K562 (cell line): Measurements from ENCODE around the gene SLC25A42. TPM values are rescaled to one million over a fixed set of nuclear protein-coding genes. Genes with fewer than 3 reads are reported as not detected.
A peak's percentile ranks its signal among the peaks of the same experiment; 100 is the strongest.

Source experiments
- ATAC-seq: fragments of 200-7000 bp; cut with Tn5 transposase; 3 replicates; pipeline ENCODE4 v1.9.1; 2020; ENCODE audit warnings: moderate library complexity
- BruUV-seq: library from RNA; stranded (reverse); fragments of 400-500 nt; replicated peaks from 2 replicates; lab custom pipeline; 2021; lab: Mats Ljungman, UMichigan
- CTCF ChIA-PET: fragments of 300-600 bp; formaldehyde crosslinking; extraction: SDS; loops from one replicate; lab custom pipeline; 2021; ENCODE audit warnings: low intra/inter-chr PET ratio; lab: Yijun Ruan, JAX
- POLR2A ChIA-PET: fragments of 300-600, 350-650 bp; sonication (Branson Sonifier 250); formaldehyde crosslinking; extraction: SDS; loops from one replicate; lab custom pipeline; 2021; ENCODE audit warnings: antibody characterized with exemption, inconsistent platforms; lab: Yijun Ruan, JAX
- DNase-seq, 4 experiments: peaks; one replicate each; pipeline versions ENCODE4 v3.0.0 to v3.0.0-alpha.2; 2011 to 2018; ENCODE audit warnings: low spot score in 3 of 4, mixed read lengths in 3 of 4; ENCODE audit errors: extremely low read depth in 1 of 4
- FAIRE-seq: peaks from 2 replicates; lab custom pipeline; 2011; peaks lifted over from hg19 to GRCh38; lab: Jason Lieb, UNC
- H2AFZ ChIP-seq: 2 replicates; pipeline ENCODE4 v1.6.0; 2011; ENCODE audit warnings: low read depth, low read length, control low read depth, inconsistent platforms
- H3K27ac ChIP-seq: fragments of 200-600 bp; 3 replicates; pipeline ENCODE4 v1.8.0; 2011; ENCODE audit warnings: low read depth, mild to moderate bottlenecking, control low read depth, inconsistent platforms, low read length, moderate library complexity, mixed read lengths; ENCODE audit errors: extremely low read depth
- H3K27me3 ChIP-seq, 2 experiments: fragments of 300-600 bp in 1 of 2; 2 replicates in 1 of 2; 3 replicates in 1 of 2; pipeline versions ENCODE4 v1.6.0 to v1.8.0; 2011; ENCODE audit warnings: inconsistent platforms in 2 of 2, low read length in 2 of 2, mild to moderate bottlenecking in 1 of 2, mixed read lengths in 1 of 2, moderate library complexity in 1 of 2; ENCODE audit not compliant: control insufficient read depth in 2 of 2, insufficient read depth in 2 of 2
- H3K36me3 ChIP-seq: fragments of 300-600 bp; 3 replicates; pipeline ENCODE4 v1.8.0; 2011; ENCODE audit warnings: mild to moderate bottlenecking, low read length, inconsistent platforms; ENCODE audit not compliant: control insufficient read depth, insufficient read depth
- H3K4me1 ChIP-seq, 2 experiments: fragments of 200-600 bp in 1 of 2; replicated peaks in 1 of 2; 2 replicates in 1 of 2; 3 replicates in 1 of 2; pipeline versions ENCODE4 v1.5.1 to v1.8.0; 2011; ENCODE audit warnings: inconsistent platforms in 2 of 2, low read length in 2 of 2, mild to moderate bottlenecking in 1 of 2, mixed read lengths in 1 of 2, moderate library complexity in 1 of 2; ENCODE audit not compliant: control insufficient read depth in 2 of 2, insufficient read depth in 2 of 2
- H3K4me2 ChIP-seq: 2 replicates; pipeline ENCODE4 v1.6.1; 2011; ENCODE audit warnings: low read length, control low read depth, inconsistent platforms, mixed read lengths; ENCODE audit not compliant: insufficient read depth
- H3K4me3 ChIP-seq: fragments of 200-600 bp; sonication (generic), shearing (Covaris generic); 2 replicates; pipeline ENCODE4 v1.5.1; 2016; ENCODE audit warnings: control low read depth, inconsistent platforms
- H3K79me2 ChIP-seq: fragments of 200-600 bp; 3 replicates; pipeline ENCODE4 v1.8.0; 2011; ENCODE audit warnings: low read length, inconsistent platforms; ENCODE audit not compliant: control insufficient read depth, insufficient read depth
- H3K9ac ChIP-seq, 2 experiments: 2 replicates each; pipeline versions ENCODE4 v1.6.0 to v1.6.1; 2011; ENCODE audit warnings: low read depth in 2 of 2, low read length in 2 of 2, control low read depth in 1 of 2, inconsistent platforms in 1 of 2, mild to moderate bottlenecking in 1 of 2, mixed read lengths in 1 of 2; ENCODE audit not compliant: insufficient read depth in 1 of 2
- H3K9me1 ChIP-seq: one replicate; pipeline ENCODE4 v1.6.0; 2011; ENCODE audit warnings: inconsistent platforms, mild to moderate bottlenecking, low read length, moderate library complexity; ENCODE audit not compliant: control insufficient read depth, insufficient read depth
- H3K9me3 ChIP-seq: replicated peaks from 2 replicates; pipeline ENCODE4 v1.5.1; 2011; ENCODE audit warnings: low read depth, low read length, inconsistent platforms; ENCODE audit not compliant: control insufficient read depth, insufficient read depth
- H4K20me1 ChIP-seq: replicated peaks from 2 replicates; pipeline ENCODE4 v1.6.1; 2011; ENCODE audit warnings: low read length, inconsistent platforms, mixed read lengths; ENCODE audit not compliant: control insufficient read depth, insufficient read depth
- CBFA2T3 ChIP-seq: fragments of 450-650 bp; IDR thresholded peaks from 2 replicates; pipeline ENCODE4 v1.6.1; 2017
- FOXJ2 ChIP-seq: fragments of 200-800 bp; sonication (Bioruptor generic); IDR thresholded peaks from 2 replicates; pipeline ENCODE4 v1.6.1; 2016; ENCODE audit warnings: missing genetic modification characterization, missing compliant biosample characterization
- MYBL2 ChIP-seq, 2 experiments: fragments of 450-650 bp in 1 of 2; sonication (generic) in 1 of 2; formaldehyde crosslinking in 1 of 2; IDR thresholded peaks; 2 replicates each; pipeline versions ENCODE4 v1.6.1 to v1.8.1; 2017 to 2022; ENCODE audit warnings: borderline replicate concordance in 1 of 2, inconsistent platforms in 1 of 2, low read depth in 1 of 2, mild to moderate bottlenecking in 1 of 2, missing genetic modification reagents in 1 of 2, moderate library complexity in 1 of 2
- NBN ChIP-seq: fragments of 450-650 bp; IDR thresholded peaks from 2 replicates; pipeline ENCODE4 v1.6.1; 2016; ENCODE audit warnings: low read depth, mild to moderate bottlenecking
- POLR2G ChIP-seq: fragments of 200-400 bp; formaldehyde crosslinking; IDR thresholded peaks from 2 replicates; pipeline ENCODE4 v1.6.1; 2017; ENCODE audit warnings: low read depth, mild to moderate bottlenecking, antibody characterized with exemption, low read length, moderate library complexity
- PURB ChIP-seq: sonication (generic); formaldehyde crosslinking; IDR thresholded peaks from 2 replicates; pipeline ENCODE4 v1.9.0; 2021; ENCODE audit warnings: low read depth, mild to moderate bottlenecking, missing genetic modification reagents
- ZFP36 ChIP-seq: fragments of 150-350 bp; IDR thresholded peaks from 2 replicates; pipeline ENCODE4 v1.6.1; 2018; ENCODE audit warnings: low read length, low read depth; ENCODE audit not compliant: partially characterized antibody
- ZNF655 ChIP-seq: fragments of 250-450 bp; sonication (Bioruptor Pico); IDR thresholded peaks from 2 replicates; pipeline ENCODE4 v1.5.0; 2021
- WGBS: fragments of 100-300 bp; shearing (Covaris generic); methylation state at CpG from one replicate; pipeline ENCODE4 v1.1.6; 2016; ENCODE audit warnings: low coverage, mixed read lengths; ENCODE audit not compliant: insufficient coverage; ENCODE audit errors: missing lambda C conversion rate; 5-methylcytosine and 5-hydroxymethylcytosine counted together
- in situ Hi-C: fragments of 300-500 bp; cut with MboI; formaldehyde crosslinking; loops from 4 replicates; pipeline ENCODE4 v1.15.0; 2018; ENCODE audit warnings: inconsistent platforms, mixed read lengths
- intact Hi-C: fragments of 100-400 bp; cut with micrococcal nuclease; formaldehyde crosslinking; loops from 2 replicates; pipeline ENCODE4 v1.14.2; 2022
- polyA plus RNA-seq, 8 experiments: library from polyadenylated mRNA; depleted of rRNA in 4 of 8; stranded (reverse) in 5 of 8; unstranded in 3 of 8; fragments of >200 nt; fragmentation: Nextera tagmentation in 2 of 8; fragmentation: Illumina TruSeq in 1 of 8; extraction: Ambion mirVana in 2 of 8; extraction: Trizol in 1 of 8; gene quantifications; 2 replicates each; pipeline versions ENCODE4 v1.2.1 to v1.2.3, GENCODE V29; 2011 to 2014; ENCODE audit warnings: inconsistent platforms in 1 of 8, missing spikeins in 1 of 8
- total RNA-seq, 7 experiments: library from RNA; depleted of rRNA in 6 of 7; stranded (reverse); fragments of >200 nt in 6 of 7; fragmentation: Illumina TruSeq in 2 of 7; extraction: Trizol in 2 of 7; gene quantifications; 2 replicates each; pipeline versions ENCODE4 v1.2.1 to v1.2.3, GENCODE V29; 2011 to 2021; ENCODE audit warnings: low replicate concordance in 1 of 7

SLC25A42 gene
- total and polyA plus RNA-seq, 9 of the 15 experiments (the other 6 are each of a cell fraction or from before 2014, with no cell fraction given) = 0.59 to 32.2 (median 14.1) TPM

GRCh38 chr19:19151418-19151817 lies 87.6 kb downstream of the SLC25A42 start:
- no peaks in the 10 kb centered on the region for H3K36me3 ChIP-seq
- no peak; the same call in 2 of the 3 replicates for ATAC-seq
- BruUV-seq = no TSS peak
- H3K4me1 ChIP-seq = peaks cover 0 to 8% of the 10 kb centered on the region in 2 experiments; a peak in 2 of 5 replicates
- H3K9me1 ChIP-seq = no peaks in the 10 kb centered on the region
- no peak for DNase-seq
- 52% methylated on average over 11 of the region's 11 CpGs for WGBS
- no peaks in the 10 kb centered on the region for H3K27me3 ChIP-seq
- H4K20me1 ChIP-seq = no peaks in the 10 kb centered on the region
- H3K4me2 ChIP-seq = no peak overlapping the region
- no peaks in the 10 kb centered on the region for H3K9me3 ChIP-seq
- H3K27ac ChIP-seq = no peak overlapping the region
- H3K79me2 ChIP-seq = no peaks in the 10 kb centered on the region
- in situ Hi-C loops (no loop called here), intact Hi-C loops (no loop called here)
- H3K9ac ChIP-seq = peak overlapping the region in 1 of 2 experiments; percentile 58; a peak in 1 of 4 replicates
- POLR2A ChIA-PET = no interaction called here
- H2AFZ ChIP-seq = no peak overlapping the region
- no peak overlapping the region for H3K4me3 ChIP-seq
- 0 out of 2 replicates have a peak, but pooled peaks have one; percentile 18 for TF ChIP-seq POLR2G
- TF ChIP-seq FOXJ2 (tag) = no peak
- no peak for FAIRE-seq
- CTCF ChIA-PET = no interaction called here

GRCh38 chr19:19152668-19153384 lies 89.0 kb downstream of the SLC25A42 start:
- no peak overlapping the region for H3K4me2 ChIP-seq
- intact Hi-C loops (no loop called here), in situ Hi-C loops (no loop called here)
- H3K27ac ChIP-seq = no peak overlapping the region
- ChIA-PET CTCF (no interaction called here), POLR2A (interaction anchor here (0.9 kb wide), 1 partner anchor 12 kb away, joined by 3 read pairs; no protein-coding TSS in a partner anchor)
- H3K36me3 ChIP-seq = no peaks in the 10 kb centered on the region
- TF ChIP-seq ZNF655 (CRISPR knock-in tag) = no peak
- no peak for TF ChIP-seq PURB (CRISPR knock-in tag)
- no peak for TF ChIP-seq CBFA2T3
- TF ChIP-seq MYBL2 (IDR thresholded peaks at IDR 0.05; ENCODE audit: low read depth) = no peak
- no peak for TF ChIP-seq MYBL2 (CRISPR knock-in tag; IDR thresholded peaks at IDR 0.05; ENCODE audit: borderline replicate concordance)
- no peak for TF ChIP-seq NBN
- TF ChIP-seq ZFP36 = peak; percentile 38
- no peaks in the 10 kb centered on the region for H4K20me1 ChIP-seq
- ATAC-seq (no peak), DNase-seq (no peak), FAIRE-seq (no peak)
- H3K4me3 ChIP-seq = no peak overlapping the region
- H3K27me3 ChIP-seq = no peaks in the 10 kb centered on the region
- H3K9me3 ChIP-seq = no peaks in the 10 kb centered on the region
- peaks cover 0 to 3% of the 10 kb centered on the region in 2 experiments; a peak in 2 of 5 replicates for H3K4me1 ChIP-seq
- H2AFZ ChIP-seq = no peak overlapping the region
- H3K9ac ChIP-seq = 0 out of 4 replicates have a peak overlapping the region, but pooled peaks of 1 of the 2 experiments have one; percentile 4
- no peaks in the 10 kb centered on the region for H3K9me1 ChIP-seq
- no peaks in the 10 kb centered on the region for H3K79me2 ChIP-seq
- 42% methylated on average over 13 of the region's 13 CpGs for WGBS
- no TSS peak for BruUV-seq
